GM10248 (cell line): ENCODE results near the gene SAP30BP.

Source experiments
- CTCF ChIA-PET: fragments of 300-600 bp; sonication (Branson Sonifier 250); formaldehyde crosslinking; extraction: SDS; loops from one replicate; lab custom pipeline; 2021; ENCODE audit warnings: antibody characterized with exemption; lab: Yijun Ruan, JAX
- POLR2A ChIA-PET: fragments of 350-650 bp; sonication (Branson Sonifier 250); formaldehyde crosslinking; extraction: SDS; loops from one replicate; lab custom pipeline; 2020; ENCODE audit warnings: antibody characterized with exemption; lab: Yijun Ruan, JAX
- DNase-seq: peaks from one replicate; pipeline ENCODE4 v3.0.0; 2012; ENCODE audit errors: extremely low spot score
- TF ChIP-seq, protein P1 (sequence below): IDR thresholded peaks from 2 replicates; pipeline ENCODE4 v1.5.1; 2012; ENCODE audit warnings: mild to moderate bottlenecking, low read depth; ENCODE audit errors: extremely low read depth, missing control alignments, control extremely low read depth

SAP30BP gene

DNA sequence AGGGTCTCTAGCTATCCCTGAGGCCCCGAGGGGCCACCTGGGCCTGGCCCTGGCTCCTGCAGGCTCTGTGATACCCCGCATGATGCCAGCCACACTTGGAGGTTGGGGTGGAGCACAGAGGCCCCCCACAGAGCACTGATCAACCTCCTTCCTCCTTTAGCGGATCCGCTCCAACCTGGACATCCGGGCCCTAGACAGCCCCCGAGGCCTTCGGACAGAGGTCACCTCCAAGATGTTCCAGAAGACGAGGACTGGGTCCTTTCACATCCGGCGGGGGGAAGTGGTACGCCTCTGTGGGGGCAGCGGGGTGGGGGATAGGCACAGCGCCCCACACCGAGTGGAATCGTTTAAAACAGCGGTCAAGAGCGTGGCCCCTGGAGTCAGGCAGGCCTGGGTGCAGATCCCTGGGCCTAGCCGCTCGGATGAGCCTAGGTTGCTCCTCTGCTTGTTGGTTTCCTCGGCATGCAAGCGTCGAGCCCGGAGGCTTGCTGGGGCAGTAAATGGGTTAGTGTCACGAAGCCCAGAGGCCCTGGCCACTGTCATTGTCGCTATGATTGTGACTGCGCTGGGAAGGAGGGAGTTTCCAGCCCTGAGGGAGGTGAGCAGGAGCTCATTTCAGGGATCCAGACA lies 64.1 kb downstream of the SAP30BP start:
- DNase-seq: no peak
- ChIA-PET POLR2A (no interaction called here), CTCF (interaction anchor here (1.1 to 4.4 kb wide), 4 partner anchors 12 to 98 kb away, joined by 3 to 24 read pairs (median 17); partner anchors contain the start of gene SMIM5)
- TF ChIP-seq, protein P1, sequence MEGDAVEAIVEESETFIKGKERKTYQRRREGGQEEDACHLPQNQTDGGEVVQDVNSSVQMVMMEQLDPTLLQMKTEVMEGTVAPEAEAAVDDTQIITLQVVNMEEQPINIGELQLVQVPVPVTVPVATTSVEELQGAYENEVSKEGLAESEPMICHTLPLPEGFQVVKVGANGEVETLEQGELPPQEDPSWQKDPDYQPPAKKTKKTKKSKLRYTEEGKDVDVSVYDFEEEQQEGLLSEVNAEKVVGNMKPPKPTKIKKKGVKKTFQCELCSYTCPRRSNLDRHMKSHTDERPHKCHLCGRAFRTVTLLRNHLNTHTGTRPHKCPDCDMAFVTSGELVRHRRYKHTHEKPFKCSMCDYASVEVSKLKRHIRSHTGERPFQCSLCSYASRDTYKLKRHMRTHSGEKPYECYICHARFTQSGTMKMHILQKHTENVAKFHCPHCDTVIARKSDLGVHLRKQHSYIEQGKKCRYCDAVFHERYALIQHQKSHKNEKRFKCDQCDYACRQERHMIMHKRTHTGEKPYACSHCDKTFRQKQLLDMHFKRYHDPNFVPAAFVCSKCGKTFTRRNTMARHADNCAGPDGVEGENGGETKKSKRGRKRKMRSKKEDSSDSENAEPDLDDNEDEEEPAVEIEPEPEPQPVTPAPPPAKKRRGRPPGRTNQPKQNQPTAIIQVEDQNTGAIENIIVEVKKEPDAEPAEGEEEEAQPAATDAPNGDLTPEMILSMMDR: no peak

DNA sequence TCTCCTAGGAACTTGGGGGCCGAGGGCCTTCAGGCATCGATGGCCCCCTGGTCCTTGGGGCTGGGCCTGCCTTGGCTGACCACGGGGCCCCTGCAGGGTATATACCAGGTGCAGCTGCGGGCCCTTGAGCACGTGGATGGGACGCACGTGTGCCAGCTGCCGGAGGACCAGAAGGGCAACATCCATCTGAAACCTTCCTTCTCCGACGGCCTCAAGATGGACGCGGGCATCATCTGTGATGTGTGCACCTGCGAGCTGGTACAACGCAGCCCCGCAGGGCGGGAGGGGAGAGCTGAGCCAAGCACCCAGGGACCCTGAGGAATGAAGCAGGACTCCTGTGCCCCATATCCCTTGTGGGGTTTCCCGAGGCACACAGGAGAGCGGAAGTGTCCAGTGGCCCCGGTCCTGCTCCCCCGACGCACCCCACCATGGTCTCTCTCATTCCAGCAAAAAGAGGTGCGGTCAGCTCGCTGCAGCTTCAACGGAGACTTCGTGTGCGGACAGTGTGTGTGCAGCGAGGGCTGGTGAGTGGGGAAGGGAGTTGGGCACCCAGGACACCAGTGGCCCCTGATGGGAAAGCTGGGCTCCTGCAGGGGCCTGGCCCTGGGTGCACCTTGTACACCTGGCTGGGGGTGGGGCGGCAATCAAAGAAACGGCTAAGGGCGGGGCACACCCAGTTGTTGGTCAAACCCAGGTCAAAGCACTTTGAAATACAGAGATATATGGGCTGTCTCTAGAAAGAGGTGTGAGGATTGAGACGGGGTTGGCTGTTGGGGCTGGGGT lies 64.8 kb downstream of the SAP30BP start:
- CTCF ChIA-PET: interaction anchor here (1.1 to 4.4 kb wide), 7 partner anchors 11 to 106 kb away, joined by 3 to 24 read pairs (median 10); partner anchors contain the start of gene SMIM5

DNA sequence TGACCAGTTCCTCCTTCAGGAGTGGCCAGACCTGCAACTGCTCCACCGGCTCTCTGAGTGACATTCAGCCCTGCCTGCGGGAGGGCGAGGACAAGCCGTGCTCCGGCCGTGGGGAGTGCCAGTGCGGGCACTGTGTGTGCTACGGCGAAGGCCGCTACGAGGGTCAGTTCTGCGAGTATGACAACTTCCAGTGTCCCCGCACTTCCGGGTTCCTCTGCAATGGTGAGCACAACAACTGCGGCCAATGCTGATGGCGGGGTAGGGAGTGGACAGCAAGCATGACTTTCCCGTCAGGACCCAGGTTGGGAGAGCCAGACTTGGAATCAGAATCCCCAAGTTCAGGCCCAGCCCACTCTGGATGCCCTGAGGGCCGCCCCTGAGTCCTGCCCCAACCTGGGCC lies 66.3 kb downstream of the SAP30BP start:
- no peak for DNase-seq
- CTCF ChIA-PET: interaction anchor here (1.0 to 4.4 kb wide), 6 partner anchors 13 to 101 kb away, joined by 3 to 22 read pairs (median 8); partner anchors contain the start of gene SMIM5
- POLR2A ChIA-PET: no interaction called here
- TF ChIP-seq, protein P1: no peak

More for the DNA sequence above, 64.8 kb downstream of the SAP30BP start:
- no peak for DNase-seq
- POLR2A ChIA-PET: no interaction called here
- TF ChIP-seq, protein P1: no peak

DNA sequence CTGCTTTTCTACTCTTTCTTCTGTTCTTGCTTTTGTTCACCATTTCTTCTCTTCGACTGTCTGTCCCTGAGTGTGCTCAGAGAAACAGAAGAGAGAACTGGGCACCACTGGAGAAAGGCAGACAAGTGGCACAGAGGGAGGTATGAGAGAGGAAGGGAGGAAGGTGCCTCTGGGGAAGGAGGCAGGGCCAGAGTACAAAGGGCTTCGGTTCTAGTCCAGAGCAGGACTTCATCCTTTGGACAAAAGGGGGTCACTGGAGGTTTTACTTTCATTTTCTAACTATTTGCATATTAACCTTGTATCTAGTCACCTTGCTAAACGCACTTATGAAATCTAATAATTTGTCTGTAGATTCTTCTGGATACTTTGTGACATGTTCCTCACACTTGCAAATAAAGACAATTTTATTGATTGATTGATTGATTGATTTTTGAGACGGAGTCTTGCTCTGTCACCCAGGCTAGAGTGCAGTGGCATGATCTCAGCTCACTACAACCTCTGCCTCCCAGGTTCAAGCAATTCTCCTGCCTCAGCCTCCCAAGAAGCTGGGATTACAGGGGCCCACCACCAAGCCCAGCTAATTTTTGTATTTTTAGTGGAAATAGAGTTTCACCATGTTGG lies 67.6 kb downstream of the SAP30BP start:
- TF ChIP-seq, protein P1: no peak
- DNase-seq: no peak
- ChIA-PET CTCF (interaction anchor here (1.9 to 5.9 kb wide), 2 partner anchors 15 to 18 kb away, joined by 7 to 75 read pairs; no protein-coding TSS in a partner anchor), POLR2A (no interaction called here)

DNA sequence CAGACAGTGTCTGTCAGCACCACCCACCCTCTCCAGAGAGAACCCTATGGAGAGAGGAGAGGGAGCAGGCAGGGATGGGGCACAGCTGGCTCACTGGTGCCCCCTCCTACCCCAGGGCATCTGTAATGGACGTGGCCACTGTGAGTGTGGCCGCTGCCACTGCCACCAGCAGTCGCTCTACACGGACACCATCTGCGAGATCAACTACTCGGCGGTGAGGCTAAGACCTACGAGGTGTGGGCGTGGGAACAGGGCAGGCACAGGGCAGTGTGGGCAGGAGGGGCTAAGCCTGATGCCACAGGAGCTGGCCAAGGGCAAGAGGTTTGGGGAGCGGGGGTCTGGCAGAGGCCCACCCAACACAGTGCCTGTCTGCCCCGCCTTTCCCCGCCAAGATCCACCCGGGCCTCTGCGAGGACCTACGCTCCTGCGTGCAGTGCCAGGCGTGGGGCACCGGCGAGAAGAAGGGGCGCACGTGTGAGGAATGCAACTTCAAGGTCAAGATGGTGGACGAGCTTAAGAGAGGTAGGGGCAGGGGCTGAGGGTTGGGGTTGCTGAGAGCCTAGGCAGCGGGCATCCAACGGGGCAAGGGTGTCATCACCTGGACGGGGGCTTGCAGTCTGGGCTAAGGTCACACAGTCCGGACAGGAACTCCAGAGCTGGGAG lies 69.2 kb downstream of the SAP30BP start:
- POLR2A ChIA-PET: no interaction called here

More for the DNA sequence above, 69.2 kb downstream of the SAP30BP start:
- DNase-seq: no peak
- TF ChIP-seq, protein P1: no peak
- CTCF ChIA-PET: interaction anchor here (1.9 to 5.9 kb wide), 2 partner anchors 13 to 17 kb away, joined by 7 to 75 read pairs; no protein-coding TSS in a partner anchor
